GM18867 (cell line): ENCODE results near the gene RAB34.
A peak's percentile ranks its signal among the peaks of the same experiment; 100 is the strongest.
"Not testable (repeated sequence)": the region's sequence is repeated elsewhere in the genome, so short reads cannot be mapped to it uniquely, and the experiment has no call there.

ENCODE experiments used
- ATAC-seq: cut with Tn5 transposase; IDR thresholded peaks from one replicate; pipeline ENCODE4 v1.9.1; 2021; ENCODE audit warnings: mild to moderate bottlenecking, moderate library complexity; ENCODE audit not compliant: unreplicated experiment

RAB34 gene

DNA sequence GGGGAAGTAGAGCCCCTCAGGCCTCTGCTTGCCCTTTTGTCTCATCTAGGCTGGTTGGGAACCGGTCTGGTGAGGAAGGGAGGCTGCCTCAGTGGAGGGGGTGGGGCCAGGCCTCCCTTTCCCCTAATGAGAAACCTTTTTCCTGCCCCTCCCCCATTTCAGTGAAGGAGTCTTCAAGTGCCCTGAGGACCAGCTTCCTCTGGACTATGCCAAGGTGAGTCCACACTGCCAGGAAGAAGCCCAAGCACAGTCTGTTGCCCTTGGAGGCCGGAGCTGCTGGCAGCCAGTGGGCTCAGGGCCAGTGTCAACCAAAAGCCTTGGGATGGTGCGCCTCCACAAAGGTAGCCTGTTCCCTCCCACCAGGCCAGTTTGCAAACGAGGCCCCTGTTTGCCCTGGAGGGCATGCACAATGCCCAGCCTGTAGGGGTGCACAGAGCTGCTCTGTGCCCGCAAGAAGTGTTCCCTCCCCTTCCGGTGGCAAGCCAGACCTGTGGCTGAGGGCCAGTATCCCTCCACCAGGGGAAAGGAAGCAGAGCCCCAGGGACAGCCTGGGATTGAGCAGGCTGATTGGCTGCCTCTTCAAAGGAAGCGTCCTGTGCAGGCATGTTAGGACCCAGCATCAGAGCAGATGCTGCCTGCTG is 29.5 kb upstream of the RAB34 start:
- ATAC-seq: no peak

DNA sequence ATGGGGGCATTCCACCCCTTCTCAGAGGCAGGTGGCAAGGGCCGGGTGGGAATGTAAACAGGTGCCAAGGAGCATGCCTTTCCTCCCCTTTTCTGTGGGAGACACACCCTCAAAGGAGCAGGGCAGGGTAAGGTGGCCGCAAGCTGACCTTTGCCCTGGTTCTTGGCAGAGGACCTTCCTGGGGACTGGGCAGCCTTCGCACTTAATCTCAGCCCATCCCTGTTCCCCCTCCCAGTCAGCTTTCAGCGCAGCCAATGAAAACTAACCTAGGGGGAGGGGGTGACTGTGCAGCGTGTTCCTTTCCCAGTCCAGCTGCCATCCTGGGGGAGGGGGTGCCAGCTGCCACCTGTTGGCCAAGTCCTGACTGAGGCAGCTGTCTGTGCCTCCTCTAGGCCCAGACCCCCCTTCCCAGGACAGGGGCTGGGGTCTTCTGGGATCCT is 29.0 kb upstream of the RAB34 start:
- no peak for ATAC-seq

DNA sequence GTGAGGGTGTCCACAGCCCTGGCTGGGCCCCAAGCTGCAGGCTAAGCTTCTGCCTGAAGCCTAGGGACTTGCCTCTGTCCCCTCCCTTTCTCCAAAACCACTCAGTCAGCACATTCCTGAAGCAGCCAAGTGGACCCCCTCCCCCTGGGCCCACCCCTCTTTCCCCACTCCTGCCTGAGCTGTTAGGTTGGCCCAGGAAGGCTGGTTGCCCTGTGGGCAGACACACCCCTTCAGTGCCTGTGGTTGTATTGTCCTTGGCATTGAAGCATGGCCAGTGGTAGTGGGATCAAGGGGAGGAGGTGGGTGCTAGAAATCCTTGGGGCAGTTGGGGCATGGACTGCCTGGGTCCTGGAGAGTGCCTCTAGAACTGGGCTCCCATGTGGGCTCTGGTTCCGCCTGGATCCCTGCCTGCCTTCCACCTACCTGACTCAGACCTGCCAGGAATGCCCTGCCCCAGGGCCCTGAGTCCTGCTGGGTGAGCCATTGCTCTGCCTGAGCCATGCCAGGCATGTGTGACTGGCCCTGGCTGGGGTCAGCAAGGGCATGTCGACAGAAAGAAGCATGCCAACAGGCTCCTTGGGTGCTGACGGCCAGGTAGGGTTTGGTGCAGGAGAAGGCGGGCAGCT is 28.2 kb upstream of the RAB34 start:
- no peak for ATAC-seq

DNA sequence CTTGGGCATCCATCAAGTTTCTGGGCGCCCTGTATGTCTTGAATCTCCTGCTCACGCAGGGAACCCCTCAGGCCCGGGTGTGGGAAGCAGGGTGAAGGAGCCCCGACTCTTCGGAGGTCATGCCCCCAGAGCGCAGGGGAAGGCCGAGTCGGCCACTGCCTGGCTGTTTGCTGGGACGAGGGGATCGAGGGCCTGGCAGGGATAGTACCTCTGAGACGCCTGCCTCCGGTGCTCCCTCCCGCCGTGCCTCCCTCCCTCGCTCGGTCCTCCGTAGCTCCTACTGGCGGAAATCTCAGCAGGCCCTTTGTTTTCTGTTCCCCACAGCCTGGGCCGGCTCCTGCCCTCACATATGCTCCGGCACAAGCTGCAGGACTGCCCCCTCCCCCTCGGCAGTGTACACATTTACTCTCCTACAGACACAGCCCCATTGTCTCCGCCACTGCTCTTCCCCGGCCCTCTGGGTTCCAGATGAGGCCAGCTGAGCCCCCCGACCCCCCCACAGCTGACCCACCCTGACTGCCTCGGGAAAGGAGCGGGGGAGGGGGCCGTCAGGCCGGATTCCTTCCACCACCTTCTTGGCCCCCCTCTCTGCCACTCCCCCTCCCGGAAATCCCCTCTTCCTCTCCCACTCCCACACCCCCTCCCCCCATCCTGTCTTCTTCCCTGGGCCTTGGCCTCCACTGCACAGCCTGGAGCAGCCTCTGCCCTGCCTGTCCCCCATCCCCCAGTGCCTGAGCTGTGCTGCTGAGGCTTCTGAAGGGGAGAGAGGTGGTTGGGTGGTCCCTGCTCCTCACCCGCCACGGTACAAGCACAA is 27.5 kb upstream of the RAB34 start:
- no peak for ATAC-seq

DNA sequence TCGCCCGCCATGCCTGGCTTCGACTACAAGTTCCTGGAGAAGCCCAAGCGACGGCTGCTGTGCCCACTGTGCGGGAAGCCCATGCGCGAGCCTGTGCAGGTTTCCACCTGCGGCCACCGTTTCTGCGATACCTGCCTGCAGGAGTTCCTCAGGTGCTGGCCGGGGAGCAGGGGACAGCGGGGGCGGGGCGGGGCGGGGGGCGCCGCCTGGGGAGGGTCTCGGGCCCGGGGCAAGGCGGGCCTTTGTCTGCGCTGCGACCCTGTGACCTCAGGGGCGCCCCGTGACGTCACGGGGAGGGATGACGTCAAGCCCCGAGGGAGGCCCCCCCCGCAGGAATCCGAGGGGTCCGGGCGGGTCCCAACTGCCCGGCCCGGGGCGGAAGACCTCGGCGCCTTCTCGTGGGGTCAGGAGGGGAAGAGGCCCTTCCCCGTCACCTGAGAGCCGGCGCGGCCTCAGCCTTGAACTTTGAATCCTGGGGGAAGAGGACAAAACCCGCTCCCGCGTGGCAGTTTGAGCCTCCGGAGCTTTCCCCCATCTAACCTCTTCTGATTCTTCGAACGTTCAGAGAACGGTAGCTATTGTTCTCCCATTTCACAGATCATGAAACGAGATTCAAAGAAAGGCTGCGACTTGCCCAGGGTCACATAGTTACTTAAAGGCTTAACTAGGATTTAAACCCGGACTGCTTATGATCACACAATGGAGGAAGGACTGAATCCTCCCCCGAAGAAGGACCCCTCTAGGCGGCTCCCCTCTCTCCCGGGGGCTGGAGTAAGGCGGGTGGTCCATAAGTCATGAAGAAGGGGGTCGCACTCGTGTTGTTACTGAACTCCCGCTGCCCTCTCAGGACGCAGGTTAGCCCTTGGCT is 26.7 kb upstream of the RAB34 start:
- ATAC-seq: peak; percentile 28

DNA sequence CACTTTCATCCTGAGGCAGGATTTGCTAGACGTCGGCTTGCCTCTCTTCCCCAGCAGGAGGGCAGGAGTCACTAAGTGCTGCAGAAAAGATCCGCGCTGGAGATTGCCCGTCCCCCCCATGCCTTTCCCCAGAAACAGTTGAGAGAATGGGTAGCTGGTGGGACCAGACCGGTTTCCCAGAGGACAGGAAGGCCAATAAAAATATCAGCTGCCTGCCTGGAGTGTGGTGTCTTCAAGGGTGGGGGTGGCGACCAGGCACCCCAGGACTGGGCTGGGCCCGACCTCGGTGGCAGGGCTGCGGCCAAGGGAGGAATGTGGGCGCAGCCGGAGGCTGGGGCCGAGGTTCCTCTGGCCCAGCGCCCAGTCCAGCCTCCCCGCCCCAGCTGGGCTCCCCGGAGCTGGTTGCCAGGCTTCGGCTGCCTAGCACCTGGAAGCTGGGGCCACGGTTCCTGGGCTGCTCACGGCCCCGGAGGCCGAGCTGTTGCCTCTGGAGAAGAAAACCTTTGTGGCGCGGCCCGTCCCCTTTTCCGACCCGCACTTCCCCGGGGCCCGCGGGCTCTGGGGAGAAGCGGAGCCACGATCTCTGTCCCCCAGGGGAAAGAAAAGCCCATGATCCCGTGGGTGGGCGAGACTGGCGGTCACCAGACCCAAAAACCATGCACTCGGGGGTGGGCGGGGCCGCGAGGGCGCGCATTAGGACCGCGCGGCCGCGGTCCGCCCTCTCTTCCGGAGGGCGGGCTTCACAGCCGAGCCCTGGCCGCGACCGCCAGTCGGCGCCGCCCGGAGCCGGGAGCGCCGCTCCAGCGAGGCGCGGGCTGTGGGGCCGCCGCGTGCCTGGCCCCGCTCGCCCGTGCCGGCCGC is 25.8 kb upstream of the RAB34 start, which contains the start of gene TRAF4:
TRAF4 (plus strand) TSS at position 769 of the 861 bp plus-strand sequence. CDS start 102 bp downstream, outside the sequence.
- ATAC-seq: peak; percentile 67

DNA sequence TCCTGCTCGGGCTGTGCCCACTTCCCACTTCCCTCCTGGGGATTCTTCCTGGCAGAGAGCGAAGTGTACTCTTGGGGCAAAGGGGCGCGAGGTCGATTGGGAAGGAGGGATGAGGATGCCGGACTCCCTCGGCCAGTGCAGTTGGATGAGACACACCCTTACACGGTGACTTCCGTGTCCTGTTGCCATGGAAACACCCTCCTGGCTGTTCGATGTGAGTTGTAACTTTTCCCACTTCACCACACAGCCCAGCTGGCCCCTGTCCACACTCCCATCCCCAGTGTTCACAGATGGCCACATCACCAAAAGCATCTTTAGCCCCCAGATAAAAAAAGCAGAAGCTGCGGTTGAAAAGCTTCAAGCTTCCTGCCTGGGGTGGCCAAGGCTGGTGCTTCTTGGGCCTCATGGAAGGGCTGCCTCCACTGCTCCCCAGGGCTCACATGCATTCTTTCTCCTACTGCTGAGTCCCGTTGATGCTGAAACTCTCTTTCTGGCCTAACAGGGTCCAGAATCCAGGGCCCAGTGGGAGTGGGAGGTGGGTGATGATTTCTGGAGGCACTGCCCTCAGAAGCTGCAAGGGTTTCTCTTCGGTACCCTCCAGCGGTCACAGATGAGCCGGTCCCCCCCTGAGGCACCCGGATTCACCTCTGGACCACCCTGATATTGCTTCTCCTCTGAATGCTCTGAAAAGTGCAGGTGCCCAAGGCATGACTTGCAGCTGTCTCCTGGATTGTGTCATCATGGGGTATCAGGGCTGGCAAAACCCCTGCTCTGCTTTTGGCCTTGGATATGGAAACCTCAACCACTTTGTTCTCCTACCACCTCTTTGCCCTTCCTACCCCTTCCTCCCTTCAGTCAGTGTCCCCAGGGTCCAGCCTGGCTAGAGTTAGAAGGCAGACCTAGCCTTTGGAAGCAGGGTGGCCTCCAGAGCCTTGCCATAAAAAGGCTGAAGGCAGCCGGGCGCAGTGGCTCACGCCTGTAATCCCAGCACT is 24.0 kb upstream of the RAB34 start:
- ATAC-seq: no peak

DNA sequence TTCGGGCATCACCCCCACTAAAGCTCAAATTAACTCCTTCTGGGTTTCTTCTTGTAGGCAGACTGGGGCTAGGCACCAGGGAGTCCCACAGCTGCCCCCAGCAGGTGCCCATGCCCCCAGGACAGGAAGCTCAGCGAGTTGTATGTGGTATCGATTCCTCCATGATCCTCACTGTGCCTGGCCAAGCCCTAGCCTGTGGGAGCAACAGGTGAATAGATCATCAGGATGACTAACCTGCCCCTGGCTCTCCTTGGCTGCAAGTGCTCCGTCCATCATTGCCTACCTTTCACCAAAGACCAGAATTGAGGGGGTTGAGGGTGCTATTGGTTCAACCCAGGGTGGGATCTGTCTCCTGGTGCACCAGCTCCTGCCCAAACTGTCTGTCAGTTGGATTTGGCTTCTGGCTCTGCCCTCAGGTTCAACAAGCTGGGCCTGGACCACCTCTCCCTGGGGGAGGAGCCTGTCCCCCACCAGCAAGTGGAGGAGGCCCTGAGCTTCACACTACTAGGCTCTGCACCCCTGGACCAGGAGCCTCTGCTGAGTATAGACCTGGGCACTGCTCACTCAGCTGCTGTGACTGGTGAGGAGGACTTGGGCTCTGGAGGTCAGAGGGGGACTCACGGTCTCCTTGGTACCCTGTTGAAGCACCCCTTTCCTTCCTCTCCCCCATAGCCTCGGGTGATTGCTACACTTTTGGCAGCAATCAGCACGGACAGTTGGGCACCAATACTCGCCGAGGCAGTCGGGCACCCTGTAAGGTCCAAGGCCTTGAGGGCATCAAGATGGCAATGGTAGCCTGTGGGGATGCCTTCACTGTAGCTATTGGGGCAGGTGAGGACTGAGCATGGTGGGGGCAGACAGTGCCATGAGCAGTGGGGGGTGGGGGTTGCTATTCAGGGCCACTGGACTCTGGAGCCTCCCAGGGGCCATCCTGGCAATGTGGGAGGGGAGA is 23.0 kb upstream of the RAB34 start:
- no peak for ATAC-seq

DNA sequence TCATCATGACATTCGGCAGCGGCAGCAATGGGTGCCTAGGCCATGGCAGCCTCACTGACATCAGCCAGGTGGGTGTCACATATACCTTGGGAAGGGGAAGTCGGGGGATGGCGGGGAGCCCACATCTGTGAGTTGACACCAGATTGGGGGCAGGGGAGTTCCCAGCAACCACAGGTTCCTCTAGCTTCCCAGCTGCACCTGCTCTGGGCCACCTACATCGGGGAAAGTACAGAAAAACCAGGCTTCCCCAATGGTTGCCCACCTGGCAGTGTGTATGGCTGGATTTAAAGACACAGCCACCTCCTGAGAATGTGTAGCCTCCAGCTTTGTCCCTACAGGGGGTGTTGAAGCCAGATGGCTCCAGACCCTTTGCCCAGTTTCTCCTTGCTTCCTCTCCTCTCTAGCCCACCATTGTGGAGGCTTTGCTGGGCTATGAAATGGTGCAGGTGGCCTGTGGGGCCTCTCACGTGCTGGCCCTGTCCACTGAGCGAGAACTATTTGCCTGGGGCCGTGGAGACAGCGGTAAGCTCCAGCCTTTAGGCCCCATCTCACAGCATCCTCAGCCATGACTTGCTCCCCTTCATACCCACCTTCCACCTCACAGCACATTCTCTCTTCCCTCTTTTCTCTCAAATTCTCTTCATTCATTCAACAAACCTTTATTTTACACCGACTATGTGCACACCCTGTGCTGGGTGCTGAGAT is 21.2 kb upstream of the RAB34 start:
- ATAC-seq: peak; percentile 34

DNA sequence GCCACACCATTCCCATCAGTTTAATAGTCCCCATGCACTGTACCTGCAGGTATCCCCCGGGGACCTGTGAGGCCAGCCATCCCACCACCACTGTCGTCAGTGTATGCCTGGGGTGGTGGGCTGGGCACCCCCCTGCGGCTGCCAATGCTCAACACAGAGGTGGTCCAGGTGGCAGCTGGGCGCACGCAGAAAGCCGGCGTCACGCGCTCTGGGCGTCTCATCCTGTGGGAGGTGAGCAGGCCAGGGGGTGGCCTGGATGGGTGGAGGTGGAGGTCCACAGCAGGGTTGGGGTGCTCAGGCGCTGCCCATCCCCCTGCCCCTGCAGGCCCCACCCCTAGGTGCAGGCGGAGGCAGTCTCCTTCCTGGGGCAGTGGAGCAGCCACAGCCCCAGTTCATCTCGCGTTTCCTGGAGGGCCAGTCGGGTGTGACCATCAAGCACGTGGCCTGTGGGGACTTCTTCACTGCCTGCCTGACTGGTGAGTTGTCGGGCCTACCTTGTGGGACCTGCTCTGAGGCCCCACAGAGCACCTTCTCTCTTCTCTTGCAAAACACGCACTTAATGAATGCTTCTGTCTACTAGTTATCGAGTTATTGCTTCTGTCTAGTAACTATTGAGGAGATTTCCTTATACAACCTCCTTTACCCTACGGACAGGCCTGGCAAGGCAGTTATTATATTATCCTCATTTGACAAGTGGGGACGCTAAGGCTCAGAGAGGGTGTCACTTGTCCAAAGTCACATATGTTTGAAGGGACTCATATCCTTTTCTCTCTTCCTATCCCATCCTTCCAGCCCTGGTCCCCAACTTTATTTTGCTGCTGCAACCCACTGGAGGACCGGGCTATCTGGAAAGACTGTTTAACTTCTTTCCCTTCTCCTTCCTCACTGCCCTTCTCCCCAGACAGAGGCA is 20.4 kb upstream of the RAB34 start:
- ATAC-seq: peak; percentile 65

DNA sequence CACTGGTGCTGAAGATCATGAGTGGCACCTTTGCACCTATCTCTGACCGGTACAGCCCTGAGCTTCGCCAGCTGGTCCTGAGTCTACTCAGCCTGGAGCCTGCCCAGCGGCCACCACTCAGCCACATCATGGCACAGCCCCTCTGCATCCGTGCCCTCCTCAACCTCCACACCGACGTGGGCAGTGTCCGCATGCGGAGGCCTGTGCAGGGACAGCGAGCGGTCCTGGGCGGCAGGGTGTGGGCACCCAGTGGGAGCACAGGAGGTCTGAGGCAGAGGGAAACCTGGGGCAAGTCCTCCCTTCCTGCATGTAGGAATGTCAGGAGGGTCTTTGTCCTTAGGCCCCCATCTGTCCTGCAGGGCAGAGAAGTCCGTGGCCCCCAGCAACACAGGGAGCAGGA is 19.6 kb upstream of the RAB34 start:
- ATAC-seq: no peak

DNA sequence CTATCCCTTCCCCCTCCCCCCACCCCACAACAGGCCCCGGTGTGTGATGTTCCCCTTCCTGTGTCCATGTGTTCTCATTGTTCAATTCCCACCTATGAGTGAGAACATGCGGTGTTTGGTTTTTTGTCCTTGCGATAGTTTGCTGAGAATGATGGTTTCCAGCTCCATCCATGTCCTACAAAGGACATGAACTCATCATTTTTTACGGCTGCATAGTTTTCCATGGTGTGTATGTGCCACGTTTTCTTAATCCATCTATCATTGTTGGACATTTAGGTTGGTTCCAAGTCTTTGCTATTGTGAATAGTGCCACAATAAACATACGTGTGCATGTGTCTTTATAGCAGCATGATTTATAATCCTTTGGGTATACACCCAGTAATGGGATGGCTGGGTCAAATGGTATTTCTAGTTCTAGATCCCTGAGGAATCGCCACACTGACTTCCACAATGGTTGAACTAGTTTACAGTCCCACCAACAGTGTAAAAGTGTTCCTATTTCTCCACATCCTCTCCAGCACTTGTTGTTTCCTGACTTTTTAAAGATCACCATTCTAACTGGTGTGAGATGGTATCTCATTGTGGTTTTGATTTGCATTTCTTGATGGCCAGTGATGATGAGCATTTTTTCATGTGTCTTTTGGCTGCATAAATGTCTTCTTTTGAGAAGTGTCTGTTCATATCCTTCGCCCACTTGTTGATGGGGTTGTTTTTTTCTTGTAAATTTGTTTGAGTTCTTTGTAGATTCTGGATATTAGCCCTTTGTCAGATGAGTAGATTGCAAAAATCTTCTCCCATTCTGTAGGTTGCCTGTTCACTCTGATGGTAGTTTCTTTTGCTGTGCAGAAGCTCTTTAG is 18.5 kb upstream of the RAB34 start:
- ATAC-seq: not testable (repeated sequence)

DNA sequence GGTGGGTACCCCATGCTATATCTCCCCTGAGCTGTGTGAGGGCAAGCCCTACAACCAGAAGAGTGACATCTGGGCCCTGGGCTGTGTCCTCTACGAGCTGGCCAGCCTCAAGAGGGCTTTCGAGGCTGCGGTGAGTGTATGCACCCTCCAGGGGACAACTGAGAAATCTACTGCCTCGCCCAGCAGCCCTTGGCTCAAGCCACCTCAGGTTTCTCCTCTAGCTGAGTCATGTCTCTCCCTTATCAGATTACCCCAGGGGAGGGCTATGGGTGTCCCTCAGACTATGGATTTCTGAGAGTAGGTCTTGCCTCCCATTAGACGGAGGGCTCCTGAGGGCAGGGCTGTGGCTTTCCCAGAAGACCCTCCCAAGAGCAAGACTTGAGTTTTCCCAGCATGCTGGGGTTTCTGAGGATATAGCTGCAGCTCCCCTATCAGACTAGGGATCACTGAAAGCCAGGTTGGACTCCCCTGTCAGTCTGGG is 17.6 kb upstream of the RAB34 start:
- no peak for ATAC-seq

DNA sequence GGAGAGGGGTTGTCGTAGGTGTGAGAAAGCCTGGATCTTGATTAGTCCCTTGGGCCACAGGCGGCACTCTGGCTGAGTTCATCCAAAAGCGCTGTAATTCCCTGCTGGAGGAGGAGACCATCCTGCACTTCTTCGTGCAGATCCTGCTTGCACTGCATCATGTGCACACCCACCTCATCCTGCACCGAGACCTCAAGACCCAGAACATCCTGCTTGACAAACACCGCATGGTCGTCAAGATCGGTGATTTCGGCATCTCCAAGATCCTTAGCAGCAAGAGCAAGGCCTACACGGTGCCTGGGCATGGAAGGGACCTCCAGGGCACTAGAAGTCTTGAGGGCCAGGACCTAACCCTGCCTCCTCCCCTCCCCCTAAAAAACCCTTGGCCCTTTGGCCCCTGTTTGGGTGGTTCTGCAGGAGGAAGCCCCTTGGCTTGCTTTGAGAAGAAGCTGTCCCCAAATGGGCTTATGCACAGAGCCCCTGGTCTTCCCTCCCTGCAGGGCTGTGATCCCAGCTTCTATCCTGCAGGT is 17.1 kb upstream of the RAB34 start:
- ATAC-seq: no peak

DNA sequence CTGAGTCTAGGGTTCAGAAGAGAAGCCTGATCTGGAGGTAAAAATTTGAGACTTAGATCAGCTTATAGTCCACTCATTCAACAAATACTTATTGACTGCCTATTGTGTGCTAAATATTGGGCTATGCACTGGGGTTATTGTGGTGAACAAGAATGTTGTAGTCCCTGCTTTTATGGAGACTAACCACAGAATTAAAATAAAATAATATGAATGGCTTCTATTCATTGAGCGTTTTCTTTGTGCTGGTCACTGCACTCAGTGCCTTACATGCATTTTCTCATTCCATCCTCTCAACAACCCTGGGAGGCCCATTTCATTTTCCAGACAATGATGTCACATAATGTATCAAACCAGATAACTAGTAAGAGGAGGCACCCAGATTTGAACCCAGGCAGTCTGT is 15.7 kb upstream of the RAB34 start:
- ATAC-seq: no peak
